ENCODE data around the gene MVB12B.

Gene MVB12B

DNA sequence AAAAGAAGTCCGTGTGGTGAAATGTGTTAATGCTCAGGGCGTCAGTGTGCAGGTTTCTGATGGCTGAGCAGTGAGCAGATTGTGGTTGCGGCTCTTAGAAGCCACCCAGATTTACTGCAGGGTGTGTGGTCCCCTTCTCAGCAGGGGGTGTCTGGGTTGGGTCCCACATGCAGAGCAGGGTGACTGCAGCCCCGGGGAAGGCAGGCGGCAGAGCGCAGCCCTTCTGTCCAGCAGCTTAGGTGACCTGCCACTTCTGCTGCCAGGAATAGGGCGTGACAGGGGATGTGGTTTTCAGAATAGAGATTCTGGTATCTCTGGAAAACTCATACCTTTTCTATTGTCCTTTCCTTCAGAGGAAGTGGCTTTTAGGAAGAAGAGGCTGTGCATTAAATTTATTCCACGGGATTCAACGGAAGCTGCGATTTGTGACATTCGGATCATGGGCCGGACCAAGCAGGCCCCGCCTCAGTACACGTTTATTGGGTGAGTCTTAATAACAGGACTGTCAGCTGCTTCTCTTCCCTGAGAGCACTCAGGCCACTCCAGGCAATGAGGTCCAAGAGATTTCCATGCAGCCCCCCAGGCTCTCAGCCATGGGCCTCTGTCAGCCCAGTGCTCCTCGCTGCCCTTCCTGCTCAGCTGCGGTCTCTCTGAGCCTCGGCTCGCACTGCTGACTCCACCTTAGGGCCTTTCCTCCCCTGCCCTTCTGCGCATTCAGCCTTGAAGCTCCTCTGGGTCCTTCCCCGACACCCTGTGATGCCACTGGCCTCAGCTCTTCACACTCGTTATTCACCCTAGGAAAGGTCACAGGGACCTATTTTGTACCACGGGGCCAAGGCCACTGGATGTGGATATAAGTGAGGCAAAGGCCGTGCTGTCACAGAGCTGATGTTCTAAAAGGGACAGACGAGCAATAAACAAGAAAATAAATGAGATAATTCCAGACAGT lies 65.4 kb downstream of the MVB12B start:
- Mint-ChIP-seq H3K36me3 (peaks cover 8% of the 10 kb centered on the region), H3K27me3 (peaks cover 7% of the 10 kb centered on the region), H3K27ac (no peak overlapping the region), H3K9me3 (no peaks in the 10 kb centered on the region), H3K4me1 (peaks cover 20% of the 10 kb centered on the region), H3K4me3 (no peak overlapping the region)
- no peak for ATAC-seq

DNA sequence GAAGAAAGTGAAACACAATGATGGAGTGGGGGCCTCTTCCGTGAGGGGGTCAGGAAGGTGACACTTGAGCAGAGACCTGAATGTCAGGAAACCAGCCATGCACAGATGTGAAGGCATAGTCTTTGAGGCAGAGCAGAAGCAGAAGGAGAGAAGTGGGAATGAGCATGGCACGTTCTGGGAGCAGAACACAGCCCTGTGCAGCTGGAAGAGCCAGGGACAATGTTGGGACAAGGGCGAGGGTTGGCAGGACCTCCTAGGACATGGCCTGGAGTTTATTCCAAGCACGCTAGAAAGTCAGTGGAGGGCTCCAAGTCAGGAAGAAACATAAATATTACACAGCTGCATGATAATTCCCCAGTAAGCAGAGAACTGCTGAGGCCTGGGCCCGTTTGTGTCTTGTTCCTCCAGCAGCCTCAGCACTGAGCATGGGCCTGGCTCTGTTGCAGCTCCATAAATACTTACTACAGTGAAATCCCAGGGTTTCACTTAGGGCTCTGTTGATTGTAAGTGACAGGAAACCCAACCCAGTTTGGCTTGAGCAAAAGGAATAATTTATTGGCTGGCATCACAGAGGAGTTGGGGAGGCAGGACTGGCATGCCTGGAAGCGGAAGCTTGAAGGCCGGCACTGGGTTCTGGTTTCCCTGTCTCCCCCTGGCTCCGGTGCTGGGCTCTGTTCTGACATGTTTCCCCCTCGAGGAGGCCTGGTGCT lies 66.2 kb downstream of the MVB12B start:
- peaks cover 28% of the 10 kb centered on the region for H3K4me1 Mint-ChIP-seq
- H3K27ac Mint-ChIP-seq, result no peak overlapping the region
- H3K27me3 Mint-ChIP-seq, result peaks cover 7% of the 10 kb centered on the region
- no peak for ATAC-seq
- no peaks in the 10 kb centered on the region for H3K9me3 Mint-ChIP-seq
- H3K4me3 Mint-ChIP-seq, result no peak overlapping the region
- H3K36me3 Mint-ChIP-seq, result peaks cover 8% of the 10 kb centered on the region

DNA sequence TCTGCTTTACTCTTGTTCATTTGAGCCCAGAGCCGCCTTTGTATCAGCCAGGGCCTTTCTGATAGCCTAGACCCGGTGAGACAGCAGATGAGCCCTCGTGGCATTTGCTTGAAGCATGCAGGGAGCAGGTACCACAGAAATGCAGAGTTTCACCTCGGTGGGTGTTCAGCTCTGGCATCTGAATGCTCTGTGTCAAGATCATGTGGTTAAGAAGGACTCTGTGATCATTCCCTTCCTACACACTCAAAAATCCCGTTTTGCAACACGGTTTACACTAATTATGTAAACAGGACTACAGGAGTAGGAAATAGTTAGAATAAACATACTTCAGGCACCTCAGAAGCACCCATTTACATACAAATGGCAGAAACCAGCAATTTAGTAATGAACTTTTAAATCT lies 67.2 kb downstream of the MVB12B start:
- Mint-ChIP-seq H3K36me3 (peaks cover 8% of the 10 kb centered on the region), H3K9me3 (no peaks in the 10 kb centered on the region), H3K4me3 (no peak overlapping the region)

DNA sequence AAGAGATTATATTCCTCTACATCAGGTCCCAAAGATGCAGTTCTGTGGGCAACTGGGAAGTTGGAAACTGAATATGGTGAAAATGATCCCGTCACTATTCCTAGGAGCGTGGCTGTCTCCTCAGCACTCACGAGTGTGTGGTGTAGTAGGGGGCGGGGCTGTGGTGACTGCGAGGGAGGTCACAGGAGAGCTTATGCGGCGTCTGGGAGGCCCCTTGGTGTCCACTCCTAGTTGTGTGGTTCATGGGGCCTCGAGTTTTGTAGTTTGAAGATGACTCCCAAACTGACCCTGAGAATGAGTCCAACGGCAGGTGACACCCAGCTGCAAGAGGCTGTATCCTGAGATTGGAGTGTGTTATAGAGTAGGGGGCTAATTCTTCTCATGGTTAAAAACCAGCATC lies 68.2 kb downstream of the MVB12B start:
- Mint-ChIP-seq H3K4me3 (no peak overlapping the region), H3K4me1 (peaks cover 33% of the 10 kb centered on the region), H3K9me3 (no peaks in the 10 kb centered on the region), H3K27me3 (peaks cover 15% of the 10 kb centered on the region), H3K27ac (no peak overlapping the region), H3K36me3 (peaks cover 8% of the 10 kb centered on the region)
- ATAC-seq, result no peak

More for the DNA sequence above, 67.2 kb downstream of the MVB12B start:
- peaks cover 7% of the 10 kb centered on the region for H3K27me3 Mint-ChIP-seq
- no peak for ATAC-seq
- no peak overlapping the region for H3K27ac Mint-ChIP-seq
- peaks cover 37% of the 10 kb centered on the region for H3K4me1 Mint-ChIP-seq

DNA sequence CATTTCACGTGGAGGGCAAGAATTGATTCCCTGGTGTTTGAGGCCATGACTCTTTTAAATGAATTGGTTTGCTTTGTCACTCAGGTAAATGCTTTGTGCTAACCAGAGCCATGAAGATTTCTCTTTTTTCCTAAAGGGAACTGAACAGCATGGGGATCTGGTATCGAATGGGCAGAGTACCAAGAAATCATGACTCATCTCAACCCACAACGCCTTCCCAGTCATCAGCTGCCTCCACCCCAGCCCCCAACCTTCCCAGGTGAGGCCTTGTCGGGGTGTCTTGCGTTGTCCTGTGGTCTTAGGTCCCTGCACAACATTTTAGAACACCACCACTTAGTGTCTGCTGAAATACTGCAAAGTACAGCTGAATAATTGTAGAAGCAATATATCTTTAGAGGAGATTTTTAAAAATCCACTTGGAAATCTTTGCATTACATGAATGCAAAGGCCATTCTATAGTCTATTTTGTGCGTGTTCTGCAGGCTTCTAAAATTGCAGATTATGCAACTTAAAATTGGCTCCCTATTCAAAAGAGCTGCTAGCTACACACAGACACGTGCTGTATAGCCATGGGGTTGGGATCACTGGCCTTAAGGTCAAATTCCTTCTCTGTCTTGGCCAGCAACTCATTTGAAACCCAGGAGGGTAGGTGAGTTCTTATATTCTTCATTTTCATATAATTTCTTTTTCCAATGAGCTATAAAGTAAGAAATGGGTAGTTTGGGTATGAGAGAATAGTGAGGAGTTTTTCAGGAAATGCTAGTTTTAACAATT lies 69.0 kb downstream of the MVB12B start:
- ATAC-seq, result no peak
- Mint-ChIP-seq H3K4me3 (no peak overlapping the region), H3K27me3 (peaks cover 20% of the 10 kb centered on the region), H3K9me3 (no peaks in the 10 kb centered on the region), H3K27ac (no peak overlapping the region), H3K36me3 (peaks cover 8% of the 10 kb centered on the region), H3K4me1 (peaks cover 28% of the 10 kb centered on the region)

DNA sequence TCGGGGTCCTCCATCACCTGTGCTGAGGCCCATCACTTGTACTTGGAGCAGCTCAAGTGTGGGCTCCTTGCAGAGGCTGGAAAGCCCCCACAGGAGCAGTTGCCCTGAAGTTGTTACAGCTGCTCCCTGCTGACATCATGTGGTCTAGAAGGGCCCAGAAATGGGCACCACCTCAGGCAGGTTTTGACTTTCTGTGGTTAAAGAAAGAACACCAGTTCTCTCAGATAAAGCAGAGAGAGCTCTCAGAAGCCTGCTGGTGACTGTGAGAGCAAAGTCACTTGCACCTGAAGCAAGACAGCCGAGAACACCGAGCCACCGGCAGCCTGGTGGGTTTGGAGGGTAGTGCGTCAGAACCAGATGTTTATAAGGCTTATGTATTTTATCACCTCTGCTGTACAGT lies 70.4 kb downstream of the MVB12B start:
- H3K36me3 Mint-ChIP-seq, result peaks cover 8% of the 10 kb centered on the region
- H3K4me3 Mint-ChIP-seq, result peak overlapping the region; percentile 30
- H3K27me3 Mint-ChIP-seq, result peaks cover 13% of the 10 kb centered on the region
- H3K27ac Mint-ChIP-seq, result peak overlapping the region; percentile 56
- H3K9me3 Mint-ChIP-seq, result no peaks in the 10 kb centered on the region
- peak; percentile 95 for ATAC-seq
- peaks cover 28% of the 10 kb centered on the region for H3K4me1 Mint-ChIP-seq

DNA sequence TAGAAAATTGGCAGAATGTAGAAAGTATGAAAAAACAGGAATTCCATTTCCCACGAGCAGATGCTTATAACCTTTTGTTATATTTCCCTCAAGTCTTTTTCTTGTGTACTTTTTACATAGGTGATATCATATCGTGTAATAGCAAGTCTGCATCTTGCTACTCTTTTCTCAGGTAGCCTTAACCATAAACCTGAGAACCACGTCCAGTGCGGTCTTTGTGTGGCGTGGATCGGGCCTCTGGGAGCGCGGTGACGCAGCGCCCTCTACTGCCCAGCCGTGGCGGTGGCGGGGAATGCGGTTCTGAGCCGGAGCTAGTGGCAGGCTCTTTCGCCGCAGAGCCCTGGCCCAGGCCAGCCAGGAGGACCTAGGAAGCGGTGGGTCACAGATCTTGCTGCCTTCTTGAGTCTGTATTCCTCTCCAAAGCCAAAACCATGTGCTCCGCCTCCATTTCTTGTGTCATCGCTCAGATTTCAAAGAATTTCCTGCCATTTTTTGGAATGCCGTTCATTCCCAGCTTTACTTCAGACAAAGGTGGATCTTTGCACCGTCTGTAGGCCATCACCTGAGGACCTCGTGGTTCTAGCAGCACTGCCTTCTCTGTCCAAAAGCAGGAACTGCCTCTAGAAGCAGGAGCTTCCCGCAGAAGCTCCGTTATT lies 71.9 kb downstream of the MVB12B start:
- Mint-ChIP-seq H3K27ac (no peak overlapping the region), H3K36me3 (no peaks in the 10 kb centered on the region), H3K9me3 (no peaks in the 10 kb centered on the region), H3K27me3 (peaks cover 13% of the 10 kb centered on the region), H3K4me3 (no peak overlapping the region), H3K4me1 (peaks cover 28% of the 10 kb centered on the region)
- ATAC-seq, result peak; percentile 65

DNA sequence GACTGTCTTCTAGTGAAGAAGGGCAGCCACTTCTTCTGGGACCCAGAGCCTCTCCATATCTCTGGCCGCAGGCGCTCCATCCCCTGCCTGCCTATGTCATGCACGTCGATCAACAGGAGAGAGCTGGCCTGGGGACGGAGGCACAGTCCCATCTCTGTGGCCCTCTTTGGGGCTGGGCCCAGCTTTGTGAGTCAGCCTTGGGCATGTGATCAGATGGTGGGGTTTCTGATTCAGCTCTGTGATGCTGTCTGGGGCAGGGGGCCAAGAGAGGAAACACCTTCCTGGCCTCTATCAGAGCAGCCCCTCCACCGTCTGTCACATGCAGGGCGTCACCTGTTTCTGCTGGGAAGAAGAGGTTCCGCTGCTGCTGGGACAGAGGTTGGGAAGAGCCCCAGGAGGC lies 72.6 kb downstream of the MVB12B start:
- Mint-ChIP-seq H3K27ac (no peak overlapping the region), H3K4me3 (no peak overlapping the region), H3K27me3 (peaks cover 13% of the 10 kb centered on the region), H3K36me3 (no peaks in the 10 kb centered on the region), H3K9me3 (no peaks in the 10 kb centered on the region), H3K4me1 (peaks cover 28% of the 10 kb centered on the region)
- ATAC-seq, result no peak

DNA sequence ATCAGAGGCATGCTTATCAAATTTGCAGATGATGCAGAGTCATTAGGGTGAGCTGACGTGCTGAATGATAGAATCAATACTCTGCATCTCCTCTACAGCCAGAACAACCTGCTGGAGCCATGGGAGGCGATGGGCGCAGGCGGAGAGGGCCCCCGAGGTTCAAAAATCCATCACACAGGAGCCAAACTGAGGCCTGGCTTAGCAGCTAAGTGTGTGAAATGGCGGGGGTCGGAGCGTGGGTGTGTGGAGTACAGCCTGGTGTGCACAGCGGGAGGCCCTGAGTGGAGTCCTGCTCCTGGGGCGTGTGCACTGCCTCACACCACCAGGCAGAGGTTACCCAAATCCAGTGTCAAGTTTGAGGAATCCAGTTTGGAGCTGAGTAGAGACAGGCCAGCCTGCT lies 73.2 kb downstream of the MVB12B start:
- H3K9me3 Mint-ChIP-seq, result no peaks in the 10 kb centered on the region
- H3K4me3 Mint-ChIP-seq, result no peak overlapping the region
- H3K4me1 Mint-ChIP-seq, result peaks cover 28% of the 10 kb centered on the region
- H3K36me3 Mint-ChIP-seq, result no peaks in the 10 kb centered on the region
- H3K27me3 Mint-ChIP-seq, result peaks cover 13% of the 10 kb centered on the region
- ATAC-seq, result no peak
- H3K27ac Mint-ChIP-seq, result no peak overlapping the region

DNA sequence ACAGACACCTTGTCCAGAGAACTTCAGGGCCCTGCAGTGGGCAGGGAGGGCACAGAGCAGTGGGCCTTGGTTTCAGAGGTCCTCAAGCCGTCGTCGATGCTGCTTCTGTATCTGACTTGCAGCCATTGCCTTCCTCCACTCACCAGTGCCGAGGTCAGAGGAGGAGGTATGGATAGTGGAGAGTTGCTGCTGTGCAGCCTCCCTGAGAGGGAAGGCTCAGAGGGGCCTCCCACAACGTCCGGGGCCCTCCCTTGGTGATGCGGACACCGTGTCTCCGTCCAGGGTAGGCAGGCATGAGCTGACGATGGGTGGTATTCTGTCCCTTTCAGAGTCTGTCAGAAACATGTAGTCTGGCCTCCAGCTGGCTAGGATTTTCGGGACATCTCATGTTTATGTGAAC lies 73.9 kb downstream of the MVB12B start:
- no peaks in the 10 kb centered on the region for H3K36me3 Mint-ChIP-seq
- H3K4me3 Mint-ChIP-seq, result no peak overlapping the region
- ATAC-seq, result no peak
- H3K27me3 Mint-ChIP-seq, result peaks cover 13% of the 10 kb centered on the region
- H3K27ac Mint-ChIP-seq, result no peak overlapping the region
- no peaks in the 10 kb centered on the region for H3K9me3 Mint-ChIP-seq
- peaks cover 28% of the 10 kb centered on the region for H3K4me1 Mint-ChIP-seq

DNA sequence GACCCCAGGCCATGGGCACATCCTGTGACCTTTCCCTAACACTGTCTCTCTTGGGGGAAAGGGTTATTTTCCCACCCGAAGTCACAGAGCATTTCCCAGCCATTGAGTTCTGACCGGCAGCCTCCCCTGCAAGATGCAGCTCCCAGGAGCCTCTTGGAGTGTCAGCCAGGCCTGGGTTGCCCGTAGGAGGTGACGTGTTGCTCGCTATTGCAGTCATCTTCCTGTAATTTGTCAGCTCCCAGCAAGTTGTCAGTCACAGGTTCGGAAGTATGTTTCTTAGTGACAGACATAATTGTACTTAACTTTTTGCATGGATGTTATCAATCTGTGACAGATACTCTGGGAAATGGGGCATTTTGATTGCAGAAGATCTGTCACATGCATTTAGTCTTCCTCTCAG lies 74.5 kb downstream of the MVB12B start:
- peaks cover 26% of the 10 kb centered on the region for H3K4me1 Mint-ChIP-seq
- no peak for ATAC-seq
- H3K36me3 Mint-ChIP-seq, result no peaks in the 10 kb centered on the region
- H3K27me3 Mint-ChIP-seq, result peaks cover 13% of the 10 kb centered on the region
- H3K9me3 Mint-ChIP-seq, result no peaks in the 10 kb centered on the region
- H3K27ac Mint-ChIP-seq, result no peak overlapping the region
- H3K4me3 Mint-ChIP-seq, result no peak overlapping the region

DNA sequence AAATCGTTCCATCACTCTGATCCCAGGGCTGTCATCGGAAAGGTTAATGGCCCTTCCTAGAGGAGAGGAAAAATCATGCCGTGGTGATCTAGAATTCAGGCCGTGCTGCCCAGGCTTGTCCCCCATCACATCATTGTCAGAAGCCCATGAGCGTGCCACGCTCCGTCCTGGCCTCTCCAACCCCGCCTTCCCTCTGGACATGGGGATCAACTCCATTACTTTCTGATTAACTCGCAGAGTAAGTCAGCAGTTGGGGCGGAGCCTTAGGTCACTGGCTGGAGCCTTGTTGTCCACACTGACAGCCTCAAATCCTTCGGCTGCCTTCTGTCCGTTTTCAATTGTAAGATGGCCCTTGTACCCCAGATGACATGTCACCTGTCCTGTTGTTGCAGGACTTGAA lies 75.0 kb downstream of the MVB12B start:
- no peaks in the 10 kb centered on the region for H3K9me3 Mint-ChIP-seq
- H3K27me3 Mint-ChIP-seq, result peaks cover 13% of the 10 kb centered on the region
- H3K36me3 Mint-ChIP-seq, result no peaks in the 10 kb centered on the region
- H3K4me1 Mint-ChIP-seq, result peaks cover 21% of the 10 kb centered on the region
- no peak overlapping the region for H3K27ac Mint-ChIP-seq
- H3K4me3 Mint-ChIP-seq, result no peak overlapping the region
- no peak for ATAC-seq

DNA sequence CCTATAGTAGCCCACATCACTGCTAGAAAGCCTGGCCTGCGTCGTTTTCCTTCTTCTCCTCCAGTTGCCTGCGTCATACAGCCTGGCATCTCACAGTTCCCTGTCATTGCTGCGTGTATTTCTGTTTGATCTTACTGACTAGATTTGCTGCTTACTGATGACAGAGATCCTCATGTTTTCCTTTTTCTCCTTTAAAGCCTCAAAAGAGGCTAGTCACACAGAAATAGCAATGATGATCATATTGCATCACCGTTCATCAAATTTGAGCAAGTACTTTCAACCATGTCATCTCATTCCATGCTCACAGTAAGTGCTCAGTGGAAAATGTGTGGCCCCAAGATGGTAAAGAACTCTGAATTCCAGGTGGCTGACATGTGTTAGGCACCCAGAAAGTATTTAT lies 76.8 kb downstream of the MVB12B start:
- H3K27me3 Mint-ChIP-seq, result peaks cover 13% of the 10 kb centered on the region
- peaks cover 3% of the 10 kb centered on the region for H3K4me1 Mint-ChIP-seq
- no peaks in the 10 kb centered on the region for H3K9me3 Mint-ChIP-seq
- no peak overlapping the region for H3K27ac Mint-ChIP-seq
- no peak overlapping the region for H3K4me3 Mint-ChIP-seq
- no peaks in the 10 kb centered on the region for H3K36me3 Mint-ChIP-seq
- ATAC-seq, result no peak

DNA sequence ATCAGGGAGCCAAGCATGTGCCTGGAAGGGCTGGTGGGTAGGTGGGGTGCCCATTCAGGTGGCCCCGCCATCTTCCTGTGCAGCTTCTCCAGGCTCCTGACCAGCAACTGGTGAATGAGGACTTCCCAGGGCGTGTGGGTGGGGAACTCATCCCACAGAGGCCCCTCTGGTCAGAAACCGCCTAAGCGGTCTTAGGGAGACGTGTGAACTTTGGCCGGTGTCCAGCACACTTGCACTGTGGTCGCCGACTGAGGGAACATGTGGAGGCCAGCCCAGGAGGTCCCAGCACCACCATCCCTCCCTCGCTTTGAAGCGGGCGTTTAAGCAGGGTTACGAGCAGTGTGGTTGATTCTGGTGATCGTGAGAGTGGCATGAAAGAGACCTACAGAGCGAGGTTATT lies 77.8 kb downstream of the MVB12B start:
- H3K4me3 Mint-ChIP-seq, result no peak overlapping the region
- H3K4me1 Mint-ChIP-seq, result no peaks in the 10 kb centered on the region
- H3K36me3 Mint-ChIP-seq, result no peaks in the 10 kb centered on the region
- no peak overlapping the region for H3K27ac Mint-ChIP-seq
- no peak for ATAC-seq
- H3K9me3 Mint-ChIP-seq, result no peaks in the 10 kb centered on the region
- peaks cover 8% of the 10 kb centered on the region for H3K27me3 Mint-ChIP-seq
